HG03571 (cell line): Measurements from ENCODE around the gene ZBTB45.
"Not testable (repeated sequence)": the region's sequence is repeated elsewhere in the genome, so short reads cannot be mapped to it uniquely, and the experiment has no call there.

Source experiments
- ATAC-seq: cut with Tn5 transposase; IDR thresholded peaks from one replicate; pipeline ENCODE4 v1.9.1; 2021; ENCODE audit not compliant: unreplicated experiment

The ZBTB45 gene

DNA sequence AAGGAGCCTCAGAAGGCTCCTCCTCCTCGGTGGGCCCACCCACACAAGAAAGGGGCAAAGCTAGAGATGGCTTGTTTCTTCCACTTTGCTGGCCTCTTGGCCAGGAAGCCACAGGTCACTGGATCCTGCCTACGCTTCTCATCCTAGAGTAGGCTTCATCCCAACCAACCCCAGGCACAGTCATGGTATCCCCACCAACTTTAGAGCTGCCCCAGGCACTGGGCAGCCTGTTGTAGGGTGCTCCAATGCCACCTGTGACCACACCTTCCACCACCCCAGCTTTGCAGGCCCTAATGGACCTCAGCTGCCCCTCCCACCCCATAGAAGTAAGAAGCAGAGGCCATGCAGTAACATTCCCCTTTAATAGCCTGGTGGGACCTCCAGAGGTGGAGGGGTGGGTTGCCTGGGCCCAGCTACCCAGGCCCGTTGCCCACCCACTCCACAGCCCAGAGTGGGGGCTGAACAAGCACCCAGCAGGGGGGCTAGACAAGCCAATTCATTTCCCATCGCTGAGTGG lies 35.8 kb upstream of the ZBTB45 start:
- ATAC-seq: no peak

DNA sequence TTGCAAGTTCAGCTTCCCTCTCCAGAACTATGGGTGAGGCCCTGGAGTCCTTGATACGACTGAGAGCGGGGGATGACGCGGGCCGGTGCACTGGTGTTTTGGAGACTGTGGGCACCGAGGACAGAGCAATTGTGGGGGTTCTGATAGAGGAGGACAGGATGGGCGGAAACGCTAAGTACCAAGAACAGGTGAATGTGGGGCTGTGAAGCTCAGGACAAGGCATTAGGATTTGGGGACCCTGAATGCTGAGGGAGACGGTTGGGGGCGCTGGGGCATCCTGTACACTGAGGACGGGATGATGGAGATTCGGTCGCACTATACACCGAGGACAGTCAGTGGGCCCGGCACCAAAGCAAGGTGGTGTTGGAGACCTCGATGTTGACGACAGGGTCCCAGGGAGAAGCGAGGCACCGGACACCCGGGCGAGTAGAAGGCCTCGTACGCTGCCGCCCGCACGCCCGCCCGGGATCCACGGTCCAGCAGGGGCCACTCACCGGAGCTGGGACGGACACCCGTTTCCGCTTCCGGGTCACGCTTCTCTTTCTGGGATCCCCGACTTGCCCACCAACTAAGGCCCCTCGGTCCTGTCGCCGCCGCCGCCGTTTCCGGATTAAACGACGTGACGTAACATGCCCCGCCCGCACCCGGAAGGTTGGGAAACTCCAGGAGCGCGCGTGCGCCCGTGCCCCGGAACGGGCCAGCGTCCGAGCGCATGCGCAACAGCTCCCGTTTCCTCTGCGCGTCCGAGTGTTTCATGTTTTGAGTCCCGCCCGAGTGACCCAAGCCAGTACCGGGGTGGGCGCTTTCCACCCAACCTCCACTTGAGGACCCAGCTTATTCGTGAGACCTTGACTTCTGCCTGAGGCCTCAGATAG lies 35.1 kb upstream of the ZBTB45 start, which contains the start of gene CHMP2A:
TSS of gene CHMP2A (minus strand) at position 612 of the 875 bp plus-strand sequence. CDS start 893 bp downstream, outside the sequence.
- ATAC-seq: no peak

DNA sequence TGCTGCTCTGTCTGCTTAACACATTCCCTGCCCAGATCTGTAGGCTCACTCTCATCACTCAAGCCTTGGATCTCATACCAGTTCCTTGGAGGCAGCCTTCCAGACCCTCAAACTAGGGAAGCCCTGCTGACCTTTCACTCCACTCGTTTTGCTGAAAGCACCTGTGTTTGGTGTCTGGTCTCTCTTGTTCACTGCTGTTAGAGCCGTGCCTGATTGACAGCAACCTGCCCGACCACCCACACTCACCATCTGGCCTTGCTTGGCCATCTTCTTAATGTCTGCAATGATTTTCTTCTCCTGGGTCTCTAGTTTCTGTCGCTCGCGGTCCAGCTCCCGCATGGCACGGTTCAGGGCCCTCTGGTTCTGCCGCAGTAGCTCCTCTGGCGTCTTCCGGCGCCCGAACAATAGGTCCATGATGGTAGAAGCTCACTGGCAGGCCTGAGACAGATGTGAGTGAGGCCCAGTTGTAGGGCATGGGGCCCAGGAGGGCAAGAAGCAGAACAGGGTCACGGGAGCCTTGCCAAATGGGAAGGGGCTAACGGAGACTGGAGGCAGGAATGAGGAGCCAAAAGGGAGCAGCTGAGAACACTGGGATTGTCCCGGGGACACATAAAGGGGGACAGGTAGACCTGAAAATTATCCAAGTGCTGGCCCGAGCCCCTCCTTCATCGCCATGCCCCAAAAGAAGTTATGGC lies 34.3 kb upstream of the ZBTB45 start:
- no peak for ATAC-seq

DNA sequence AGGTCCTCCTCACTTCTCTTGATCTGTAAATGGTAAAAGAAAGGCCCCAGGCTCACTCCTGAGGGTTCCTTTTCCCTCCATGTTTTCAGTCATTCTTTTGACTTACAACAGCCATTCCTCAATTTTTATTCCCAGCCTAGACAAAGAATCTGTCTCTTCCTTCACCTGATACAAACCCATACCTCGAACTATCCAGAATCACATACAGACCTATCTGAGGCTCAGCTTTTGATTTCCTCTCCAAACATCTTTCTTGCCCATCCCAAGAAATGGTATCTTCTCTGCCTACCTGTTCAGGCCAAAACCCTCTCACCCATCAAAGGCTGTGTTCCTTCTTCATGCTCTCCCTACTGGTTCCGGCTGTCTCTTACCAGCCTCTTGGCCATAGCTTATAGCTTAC lies 33.0 kb upstream of the ZBTB45 start:
- ATAC-seq: no peak

DNA sequence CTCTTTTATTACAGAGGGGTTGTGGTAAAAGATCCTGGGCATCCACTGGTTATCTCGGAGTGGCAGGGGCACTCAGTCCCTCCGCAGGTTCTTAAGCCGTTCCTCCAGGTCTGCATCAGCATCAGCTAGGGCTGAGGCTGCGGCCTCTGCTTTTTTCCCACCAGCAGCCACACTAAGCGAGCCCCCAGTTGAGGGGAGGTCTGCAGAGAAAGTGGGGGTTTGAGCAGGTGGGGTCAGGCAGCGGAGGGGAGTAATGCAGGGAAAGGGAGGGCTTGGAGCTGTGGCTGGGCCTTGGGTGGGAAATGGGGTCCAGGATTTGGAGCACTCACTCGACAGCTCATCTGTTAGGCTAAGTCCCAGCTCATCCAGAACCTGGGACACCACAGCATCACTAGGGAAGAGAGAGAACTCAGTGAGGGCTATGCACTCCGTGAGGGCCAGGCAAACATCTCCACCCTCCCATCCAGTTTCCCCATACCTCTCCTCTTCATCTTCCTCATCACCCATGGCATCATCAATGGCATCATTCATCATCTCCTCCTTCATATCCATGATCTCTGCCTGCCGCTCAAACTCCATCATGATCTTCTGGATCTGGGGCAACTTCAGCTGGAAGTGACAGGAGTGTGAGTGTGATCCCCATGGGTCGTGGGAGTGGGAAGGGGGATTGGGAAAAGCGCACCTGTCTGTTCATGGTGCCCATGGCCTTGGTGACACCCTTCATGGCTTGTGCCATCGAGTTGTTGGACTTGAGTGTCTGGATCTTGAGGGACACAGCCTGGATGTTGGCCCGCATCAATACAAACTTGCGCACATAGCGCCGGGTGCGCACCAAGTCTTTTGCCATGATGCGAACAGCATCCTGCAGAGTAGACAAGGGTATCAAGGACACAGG lies 32.2 kb upstream of the ZBTB45 start:
- no peak for ATAC-seq

DNA sequence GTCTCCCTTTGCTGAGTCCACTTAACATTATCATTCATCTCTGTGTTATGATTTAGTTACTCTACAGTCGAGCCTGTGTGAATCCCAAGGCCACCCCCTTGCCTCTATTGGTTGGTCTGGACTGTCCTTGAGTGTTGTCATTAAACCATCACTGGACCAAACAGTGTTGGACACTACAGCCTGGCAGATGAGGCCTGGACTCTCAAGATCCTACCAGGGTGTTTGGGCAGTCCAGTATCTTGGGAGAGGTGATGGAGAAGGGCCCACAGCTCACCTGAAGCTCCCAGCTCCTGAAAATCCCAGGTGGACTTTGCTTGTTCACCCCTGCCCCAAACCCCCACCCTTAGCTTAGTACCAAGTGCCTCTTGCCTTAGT lies 31.5 kb upstream of the ZBTB45 start:
- ATAC-seq: no peak

DNA sequence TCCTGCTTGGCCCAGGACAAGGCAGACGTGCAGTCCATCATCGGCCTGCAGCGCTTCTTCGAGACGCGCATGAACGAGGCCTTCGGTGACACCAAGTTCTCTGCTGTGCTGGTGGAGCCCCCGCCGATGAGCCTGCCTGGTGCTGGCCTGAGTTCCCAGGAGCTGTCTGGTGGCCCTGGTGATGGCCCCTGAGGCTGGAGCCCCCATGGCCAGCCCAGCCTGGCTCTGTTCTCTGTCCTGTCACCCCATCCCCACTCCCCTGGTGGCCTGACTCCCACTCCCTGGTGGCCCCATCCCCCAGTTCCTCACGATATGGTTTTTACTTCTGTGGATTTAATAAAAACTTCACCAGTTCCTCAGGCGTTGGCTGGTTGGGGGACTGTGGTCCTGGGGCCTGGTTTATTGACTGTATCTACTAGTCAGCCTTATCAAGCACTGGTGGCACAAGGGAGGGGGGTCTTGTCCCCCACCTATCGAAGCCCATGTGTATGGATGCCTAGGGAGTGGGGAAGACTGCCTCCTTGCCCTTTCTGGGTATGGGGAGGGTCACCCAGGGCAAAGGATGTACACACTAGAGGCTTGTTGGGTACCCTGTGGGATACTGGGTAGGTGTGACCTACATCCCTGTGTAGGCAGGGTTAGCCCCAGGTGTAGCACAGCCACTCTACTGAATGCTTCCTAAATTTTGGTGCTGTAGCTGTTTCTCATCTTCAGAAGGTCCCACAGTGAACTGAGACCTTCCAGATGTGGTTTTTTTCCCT lies 30.9 kb upstream of the ZBTB45 start:
- no peak for ATAC-seq

DNA sequence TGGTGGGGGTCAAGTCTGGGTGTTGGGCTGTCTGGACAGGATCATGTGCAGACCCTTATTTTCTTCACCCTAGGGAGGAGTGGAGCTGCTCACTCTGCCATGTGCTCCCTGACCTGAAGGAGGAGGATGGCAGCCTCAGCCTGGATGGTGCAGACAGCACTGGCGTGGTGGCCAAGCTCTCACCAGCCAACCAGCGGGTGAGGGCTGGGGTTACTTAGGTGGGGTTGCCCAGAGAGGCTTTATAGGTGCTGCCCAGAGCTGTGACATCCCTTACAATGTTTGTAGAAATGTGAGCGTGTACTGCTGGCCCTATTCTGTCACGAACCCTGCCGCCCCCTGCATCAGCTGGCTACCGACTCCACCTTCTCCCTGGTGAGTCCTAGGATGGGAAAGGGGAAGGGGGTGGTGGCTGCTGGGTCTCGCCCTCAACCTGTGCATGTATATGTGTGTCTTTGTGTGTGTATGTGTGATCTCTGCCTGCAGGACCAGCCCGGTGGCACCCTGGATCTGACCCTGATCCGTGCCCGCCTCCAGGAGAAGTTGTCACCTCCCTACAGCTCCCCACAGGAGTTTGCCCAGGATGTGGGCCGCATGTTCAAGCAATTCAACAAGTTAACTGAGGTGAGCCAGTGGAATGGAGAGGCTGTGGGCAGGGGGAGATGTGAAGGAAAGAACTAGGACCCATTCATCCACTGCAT lies 30.2 kb upstream of the ZBTB45 start:
- no peak for ATAC-seq

DNA sequence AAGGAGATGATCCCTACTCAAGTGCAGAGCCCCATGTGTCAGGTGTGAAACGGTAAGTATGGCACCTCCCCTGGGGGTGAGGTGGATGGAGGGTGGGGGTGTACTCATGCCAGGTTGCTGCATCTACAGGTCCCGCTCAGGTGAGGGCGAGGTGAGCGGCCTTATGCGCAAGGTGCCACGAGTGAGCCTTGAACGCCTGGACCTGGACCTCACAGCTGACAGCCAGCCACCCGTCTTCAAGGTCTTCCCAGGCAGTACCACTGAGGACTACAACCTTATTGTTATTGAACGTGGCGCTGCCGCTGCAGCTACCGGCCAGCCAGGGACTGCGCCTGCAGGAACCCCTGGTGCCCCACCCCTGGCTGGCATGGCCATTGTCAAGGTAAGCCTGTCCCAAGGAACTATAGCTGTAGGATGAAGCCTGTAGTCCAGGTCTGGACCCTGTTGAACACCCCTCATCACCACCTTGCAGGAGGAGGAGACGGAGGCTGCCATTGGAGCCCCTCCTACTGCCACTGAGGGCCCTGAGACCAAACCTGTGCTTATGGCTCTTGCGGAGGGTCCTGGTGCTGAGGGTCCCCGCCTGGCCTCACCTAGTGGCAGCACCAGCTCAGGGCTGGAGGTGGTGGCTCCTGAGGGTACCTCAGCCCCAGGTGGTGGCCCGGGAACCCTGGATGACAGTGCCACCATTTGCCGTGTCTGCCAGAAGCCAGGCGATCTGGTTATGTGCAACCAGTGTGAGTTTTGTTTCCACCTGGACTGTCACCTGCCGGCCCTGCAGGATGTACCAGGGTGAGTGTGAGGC lies 29.5 kb upstream of the ZBTB45 start:
- no peak for ATAC-seq

DNA sequence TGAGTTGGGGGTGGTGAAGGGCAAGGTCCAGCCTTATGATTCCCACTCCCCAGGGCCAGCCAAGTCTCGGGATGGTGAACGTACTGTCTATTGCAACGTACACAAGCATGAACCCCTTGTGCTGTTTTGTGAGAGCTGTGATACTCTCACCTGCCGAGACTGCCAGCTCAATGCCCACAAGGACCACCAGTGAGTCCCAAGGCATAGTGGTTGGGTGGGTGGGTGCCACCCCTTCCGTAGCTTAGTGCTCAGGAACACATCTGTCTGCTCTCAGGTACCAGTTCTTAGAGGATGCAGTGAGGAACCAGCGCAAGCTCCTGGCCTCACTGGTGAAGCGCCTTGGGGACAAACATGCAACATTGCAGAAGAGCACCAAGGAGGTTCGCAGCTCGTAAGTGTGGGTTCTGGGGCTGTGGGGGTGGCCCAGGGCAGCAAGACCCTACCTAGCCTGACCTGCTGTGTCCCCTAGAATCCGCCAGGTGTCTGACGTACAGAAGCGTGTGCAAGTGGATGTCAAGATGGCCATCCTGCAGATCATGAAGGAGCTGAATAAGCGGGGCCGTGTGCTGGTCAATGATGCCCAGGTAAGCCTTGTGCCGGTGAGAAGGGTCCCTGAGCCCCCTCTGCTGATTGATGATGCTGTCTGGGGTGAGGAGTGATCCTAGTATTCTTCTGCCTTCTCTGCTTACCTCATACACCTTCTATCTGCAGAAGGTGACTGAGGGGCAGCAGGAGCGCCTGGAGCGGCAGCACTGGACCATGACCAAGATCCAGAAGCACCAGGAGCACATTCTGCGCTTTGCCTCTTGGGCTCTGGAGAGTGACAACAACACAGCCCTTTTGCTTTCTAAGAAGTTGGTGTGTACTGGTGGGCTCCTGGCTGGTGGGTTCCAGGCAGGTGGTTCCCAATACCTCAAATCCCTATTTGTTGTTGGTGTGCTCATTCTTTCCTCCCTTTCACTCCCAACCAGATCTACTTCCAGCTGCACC lies 28.0 kb upstream of the ZBTB45 start:
- no peak for ATAC-seq

DNA sequence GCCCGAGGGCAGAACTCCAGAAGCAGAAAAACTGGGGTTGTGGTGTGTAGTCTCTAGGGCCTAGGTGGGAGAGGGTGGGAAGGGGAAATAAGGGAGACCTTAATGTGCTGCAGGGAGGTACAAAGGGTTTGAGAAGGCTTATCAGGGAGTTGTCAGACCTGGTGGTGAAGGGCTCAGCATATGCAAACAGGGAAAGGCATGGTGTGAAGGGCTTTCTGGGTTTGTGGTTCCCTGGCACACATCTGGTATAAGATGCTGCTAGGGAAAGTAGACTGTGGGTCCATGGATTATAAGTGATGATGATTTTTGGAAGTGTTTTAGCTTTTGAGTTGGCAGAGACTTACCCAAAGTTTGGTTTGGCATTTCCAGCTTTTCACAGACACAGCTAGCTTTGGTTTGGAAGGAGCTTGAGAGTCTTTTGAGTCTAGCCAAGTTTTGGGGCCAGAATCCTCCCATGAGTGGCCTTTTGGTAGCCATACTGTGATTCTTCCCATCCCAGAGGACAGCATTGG lies 26.5 kb upstream of the ZBTB45 start:
- ATAC-seq: no peak

DNA sequence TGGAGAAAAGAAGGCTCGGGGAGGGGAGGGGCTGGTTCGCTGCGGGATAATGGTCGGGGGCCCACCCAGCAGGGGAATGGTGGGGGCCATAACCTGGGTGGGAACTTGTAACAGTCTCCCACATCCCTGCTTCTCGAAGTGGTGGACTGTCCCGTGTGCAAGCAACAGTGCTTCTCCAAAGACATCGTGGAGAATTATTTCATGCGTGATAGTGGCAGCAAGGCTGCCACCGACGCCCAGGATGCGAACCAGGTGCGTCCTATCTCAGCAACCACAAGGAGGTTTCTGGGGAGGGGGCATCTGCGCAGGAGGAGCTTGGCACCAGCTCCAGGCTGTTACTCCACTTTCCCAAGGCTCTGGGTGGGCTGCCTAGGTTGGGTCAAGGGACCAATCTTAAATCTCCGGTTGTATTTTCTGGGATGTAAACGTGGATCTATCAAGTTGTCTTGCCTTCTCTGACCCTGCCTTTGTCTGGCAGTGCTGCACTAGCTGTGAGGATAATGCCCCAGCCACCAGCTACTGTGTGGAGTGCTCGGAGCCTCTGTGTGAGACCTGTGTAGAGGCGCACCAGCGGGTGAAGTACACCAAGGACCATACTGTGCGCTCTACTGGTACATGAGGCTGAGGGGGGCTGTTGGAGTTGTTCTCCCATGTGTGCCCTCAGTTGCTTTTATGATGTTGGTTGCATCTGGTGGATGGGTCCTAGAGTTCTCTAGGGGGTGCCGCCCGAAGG lies 25.8 kb upstream of the ZBTB45 start:
- no peak for ATAC-seq

DNA sequence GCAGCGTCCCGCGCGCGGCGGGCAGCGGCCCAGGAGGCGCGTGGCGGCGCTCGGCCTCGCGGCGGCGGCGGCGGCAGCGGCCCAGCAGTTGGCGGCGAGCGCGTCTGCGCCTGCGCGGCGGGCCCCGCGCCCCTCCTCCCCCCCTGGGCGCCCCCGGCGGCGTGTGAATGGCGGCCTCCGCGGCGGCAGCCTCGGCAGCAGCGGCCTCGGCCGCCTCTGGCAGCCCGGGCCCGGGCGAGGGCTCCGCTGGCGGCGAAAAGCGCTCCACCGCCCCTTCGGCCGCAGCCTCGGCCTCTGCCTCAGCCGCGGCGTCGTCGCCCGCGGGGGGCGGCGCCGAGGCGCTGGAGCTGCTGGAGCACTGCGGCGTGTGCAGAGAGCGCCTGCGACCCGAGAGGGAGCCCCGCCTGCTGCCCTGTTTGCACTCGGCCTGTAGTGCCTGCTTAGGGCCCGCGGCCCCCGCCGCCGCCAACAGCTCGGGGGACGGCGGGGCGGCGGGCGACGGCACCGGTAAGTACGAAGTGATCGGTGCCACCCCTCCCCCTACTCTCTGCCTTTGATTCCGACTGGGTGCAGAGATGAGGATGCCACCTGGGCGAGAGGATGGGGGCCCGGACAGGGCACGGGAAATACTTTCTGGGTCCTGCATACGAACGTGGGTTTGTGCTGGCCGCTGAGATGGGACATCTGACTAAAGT lies 25.1 kb upstream of the ZBTB45 start:
- peak; percentile 43 for ATAC-seq

DNA sequence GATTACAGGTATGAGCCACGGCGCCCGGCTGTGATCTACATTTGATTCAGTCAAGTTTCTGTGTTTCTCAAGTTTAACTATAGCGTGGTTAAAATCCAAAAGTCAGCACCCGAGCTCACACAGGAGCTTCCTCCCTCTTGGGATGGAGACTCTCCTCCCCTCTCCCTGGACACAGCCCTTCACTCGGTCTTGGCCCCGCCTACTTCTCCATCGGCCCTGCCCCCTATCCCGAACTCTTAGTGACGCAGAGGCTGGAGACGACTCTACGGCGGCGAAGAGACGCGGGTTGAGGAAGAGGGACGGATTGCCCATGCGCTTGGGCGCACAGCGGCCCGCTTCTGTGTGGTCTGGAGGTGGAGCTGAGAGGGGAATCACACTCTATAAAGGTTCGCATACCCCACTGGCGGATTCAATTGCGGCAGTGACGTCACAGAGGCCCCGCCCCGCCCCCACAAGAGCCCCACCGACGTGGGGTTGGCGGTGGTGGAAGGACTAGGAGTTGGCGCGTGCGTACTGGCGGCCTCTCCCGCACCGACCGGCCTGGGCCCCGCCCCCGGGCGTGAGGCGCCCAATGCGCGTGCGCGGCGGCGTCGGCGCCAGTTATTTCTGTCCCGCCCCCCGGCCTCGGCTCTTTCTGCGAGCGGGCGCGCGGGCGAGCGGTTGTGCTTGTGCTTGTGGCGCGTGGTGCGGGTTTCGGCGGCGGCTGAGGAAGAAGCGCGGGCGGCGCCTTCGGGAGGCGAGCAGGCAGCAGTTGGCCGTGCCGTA lies 24.4 kb upstream of the ZBTB45 start, which contains the start of gene TRIM28:
TSS of gene TRIM28 (plus strand) at position 239 of the 765 bp plus-strand sequence. CDS start 694 bp downstream, outside the sequence.
- ATAC-seq: peak; percentile 86

DNA sequence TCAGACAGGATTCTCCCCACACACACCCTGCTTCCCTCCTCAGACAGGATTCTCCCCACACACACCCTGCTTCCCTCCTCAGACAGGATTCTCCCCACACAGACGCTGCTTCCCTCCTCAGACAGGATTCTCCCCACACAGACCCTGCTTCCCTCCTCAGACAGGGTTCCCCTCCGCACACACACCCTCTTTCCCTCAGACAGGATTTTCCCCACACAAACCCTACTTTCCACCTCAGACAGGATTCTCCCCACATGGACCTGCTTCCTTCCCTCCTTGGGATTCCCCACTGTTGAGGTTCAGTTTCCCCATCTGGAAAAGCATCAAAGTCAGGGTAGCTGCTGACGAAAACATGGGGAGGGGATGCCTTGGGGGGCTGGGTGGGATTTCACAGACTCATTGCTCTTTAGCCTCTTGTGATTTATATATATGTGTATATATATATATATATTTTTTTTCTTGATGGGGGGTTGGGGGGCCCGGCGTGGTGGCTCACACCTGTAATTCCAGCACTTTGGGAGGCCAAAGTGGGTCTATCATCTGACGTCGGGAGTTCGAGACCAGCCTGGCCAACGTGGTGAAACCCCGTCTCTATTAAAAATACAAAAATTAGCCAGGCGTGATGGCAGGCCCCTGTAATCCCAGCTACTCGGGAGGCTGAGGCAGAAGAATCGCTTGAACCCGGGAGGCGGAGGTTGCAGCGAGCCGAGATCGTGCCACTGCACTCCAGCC lies 23.2 kb upstream of the ZBTB45 start:
- ATAC-seq: not testable (repeated sequence)
